Measurements from ENCODE around the gene RERG. TPM values are rescaled to one million over a fixed set of nuclear protein-coding genes. Genes with fewer than 3 reads are reported as not detected.

The RERG gene
- total RNA-seq, 2 experiments from 2014 or later, result not detected

DNA sequence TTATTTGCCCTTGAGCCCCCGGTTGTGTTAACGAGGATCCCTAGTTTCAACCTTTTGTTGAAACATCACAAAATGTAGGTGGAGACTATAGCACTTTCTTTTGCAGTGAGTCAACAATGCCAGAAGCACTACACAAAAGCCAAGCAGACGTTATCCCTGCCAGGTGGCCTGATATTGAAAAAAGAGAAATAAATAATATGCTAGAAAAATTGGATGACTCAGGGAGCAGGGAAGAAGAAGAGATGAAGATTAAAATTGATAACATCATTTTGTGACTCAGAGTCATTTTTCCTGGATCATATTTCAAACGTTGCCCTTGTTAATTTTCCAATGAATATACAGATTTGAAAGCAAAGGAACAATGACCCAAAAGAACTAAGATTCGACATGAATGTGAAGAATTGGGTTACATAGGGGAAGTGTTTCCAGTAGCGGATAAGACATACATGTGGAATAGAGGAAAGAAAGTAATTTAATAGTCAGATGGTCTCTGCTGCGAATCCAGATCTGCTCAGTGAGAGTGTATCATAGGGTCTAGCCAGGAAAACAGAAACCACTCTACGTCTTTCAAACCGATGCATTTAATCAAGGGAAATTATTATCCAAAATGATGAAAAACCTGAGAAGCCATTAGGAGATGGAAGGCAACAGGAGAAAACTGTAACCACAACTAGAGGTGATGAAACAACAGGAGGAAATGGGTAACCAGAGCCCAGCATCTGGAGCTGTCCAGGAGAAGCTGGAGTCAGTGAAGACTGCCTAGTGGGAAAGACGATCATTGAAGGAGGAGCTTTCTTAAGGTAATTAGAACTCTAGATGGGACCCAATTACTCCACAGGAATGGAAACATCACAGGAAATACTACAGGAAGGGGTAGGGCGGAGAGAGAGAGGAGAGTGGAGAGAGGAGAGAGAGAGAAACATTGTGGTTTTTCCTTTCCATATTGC, 57.9 kb downstream of the RERG start:
- no peaks in the 10 kb centered on the region for H3K9me3 Mint-ChIP-seq
- TF ChIP-seq, protein P1, sequence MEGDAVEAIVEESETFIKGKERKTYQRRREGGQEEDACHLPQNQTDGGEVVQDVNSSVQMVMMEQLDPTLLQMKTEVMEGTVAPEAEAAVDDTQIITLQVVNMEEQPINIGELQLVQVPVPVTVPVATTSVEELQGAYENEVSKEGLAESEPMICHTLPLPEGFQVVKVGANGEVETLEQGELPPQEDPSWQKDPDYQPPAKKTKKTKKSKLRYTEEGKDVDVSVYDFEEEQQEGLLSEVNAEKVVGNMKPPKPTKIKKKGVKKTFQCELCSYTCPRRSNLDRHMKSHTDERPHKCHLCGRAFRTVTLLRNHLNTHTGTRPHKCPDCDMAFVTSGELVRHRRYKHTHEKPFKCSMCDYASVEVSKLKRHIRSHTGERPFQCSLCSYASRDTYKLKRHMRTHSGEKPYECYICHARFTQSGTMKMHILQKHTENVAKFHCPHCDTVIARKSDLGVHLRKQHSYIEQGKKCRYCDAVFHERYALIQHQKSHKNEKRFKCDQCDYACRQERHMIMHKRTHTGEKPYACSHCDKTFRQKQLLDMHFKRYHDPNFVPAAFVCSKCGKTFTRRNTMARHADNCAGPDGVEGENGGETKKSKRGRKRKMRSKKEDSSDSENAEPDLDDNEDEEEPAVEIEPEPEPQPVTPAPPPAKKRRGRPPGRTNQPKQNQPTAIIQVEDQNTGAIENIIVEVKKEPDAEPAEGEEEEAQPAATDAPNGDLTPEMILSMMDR (IDR thresholded peaks at IDR 0.05), result no peak
- H3K36me3 Mint-ChIP-seq (ENCODE audit: low read depth), result no peaks in the 10 kb centered on the region
- no peaks in the 10 kb centered on the region for H3K4me1 Mint-ChIP-seq (ENCODE audit: low read depth)
- intact Hi-C loops (cut with micrococcal nuclease), result loop anchor here (10.0 kb wide), 1 partner anchor 351 kb away; no protein-coding TSS in a partner anchor
- ChIA-PET CTCF (interaction anchor here (1.6 kb wide), 1 partner anchor 9 kb away, joined by 3 read pairs; no protein-coding TSS in a partner anchor), POLR2A (no interaction called here)
- no peak overlapping the region for H3K27ac Mint-ChIP-seq
- no peak for ATAC-seq
- no peak overlapping the region for H3K4me3 Mint-ChIP-seq
- H3K27me3 Mint-ChIP-seq, result peaks cover 8% of the 10 kb centered on the region
- no peak for DNase-seq

DNA sequence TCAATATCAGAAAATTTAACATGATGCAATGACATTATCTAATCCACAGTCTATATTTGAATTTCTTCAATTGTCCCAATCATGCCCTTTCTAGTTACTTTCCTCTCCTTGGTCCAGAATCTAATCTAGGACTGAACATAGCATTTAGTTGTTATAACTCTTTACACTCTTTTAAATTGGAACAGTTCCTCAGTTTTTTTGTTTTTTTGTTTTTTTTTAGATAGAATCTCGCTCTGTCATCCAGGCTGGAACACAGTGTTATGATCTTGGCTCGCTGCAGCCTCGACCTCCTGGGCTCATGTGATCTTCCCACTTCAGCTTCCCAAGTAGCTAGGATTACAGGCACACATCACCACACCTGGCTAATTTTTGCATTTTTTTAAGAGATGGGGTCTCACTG, 63.1 kb downstream of the RERG start:
- no peaks in the 10 kb centered on the region for H3K9me3 Mint-ChIP-seq
- intact Hi-C loops (cut with micrococcal nuclease), result no loop called here
- no peak for DNase-seq
- no peak overlapping the region for H3K4me3 Mint-ChIP-seq
- ChIA-PET CTCF (interaction anchor here (1.6 to 1.8 kb wide), 2 partner anchors 63 to 427 kb away, joined by 3 to 7 read pairs; partner anchors contain the start of gene RERG), POLR2A (no interaction called here)
- TF ChIP-seq, protein P1 (IDR thresholded peaks at IDR 0.05), result no peak
- H3K4me1 Mint-ChIP-seq (ENCODE audit: low read depth), result no peaks in the 10 kb centered on the region
- H3K36me3 Mint-ChIP-seq (ENCODE audit: low read depth), result no peaks in the 10 kb centered on the region
- peaks cover 4% of the 10 kb centered on the region for H3K27me3 Mint-ChIP-seq
- no peak for ATAC-seq
- H3K27ac Mint-ChIP-seq, result no peak overlapping the region

DNA sequence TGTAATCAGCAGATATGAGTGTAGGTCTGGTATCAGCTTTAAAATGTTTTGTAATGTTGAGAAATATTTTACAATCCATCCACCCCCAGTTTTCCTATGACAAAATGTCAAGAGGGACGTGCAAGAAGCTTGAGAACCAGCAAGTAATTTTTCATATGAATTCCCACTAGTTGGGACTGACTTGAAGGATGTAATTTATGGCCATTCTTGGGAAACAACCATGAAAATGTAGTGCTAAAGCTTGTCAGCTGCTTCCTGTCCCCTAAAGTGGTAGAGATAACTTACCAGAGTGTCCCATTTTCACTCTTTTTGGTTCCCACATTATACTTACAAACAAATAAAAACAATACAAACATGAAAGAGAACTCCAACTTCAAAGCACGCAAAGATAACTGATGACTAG, 63.9 kb downstream of the RERG start:
- CTCF ChIA-PET, result interaction anchor here (0.7 to 1.8 kb wide), 5 partner anchors 34 to 428 kb away, joined by 3 to 7 read pairs (median 3); partner anchors contain the start of gene RERG
- TF ChIP-seq, protein P1 (IDR thresholded peaks at IDR 0.05), result no peak

DNA sequence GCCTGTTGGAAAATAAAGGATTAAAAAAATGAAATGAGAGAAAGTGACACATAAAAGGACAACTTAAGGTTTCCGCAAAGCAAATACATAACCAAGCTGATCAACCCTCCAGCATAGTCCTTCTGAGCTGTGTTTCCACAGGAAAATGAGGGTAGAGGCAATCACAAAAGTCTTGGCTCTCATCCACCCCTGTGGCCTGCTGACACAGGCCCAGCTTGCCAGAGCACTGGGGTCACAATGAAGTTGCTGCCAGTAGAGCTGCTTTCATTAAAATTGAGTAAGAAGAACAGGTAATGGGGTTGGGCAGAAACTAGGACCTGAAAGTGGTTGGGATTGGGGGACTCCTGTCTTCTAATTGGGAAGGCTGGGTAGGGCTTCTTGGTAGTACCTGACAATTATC, 65.9 kb downstream of the RERG start:
- POLR2A ChIA-PET, result interaction anchor here (0.7 kb wide), 1 partner anchor 21 kb away, joined by 3 read pairs; no protein-coding TSS in a partner anchor
- Mint-ChIP-seq H3K4me1 (ENCODE audit: low read depth) (no peaks in the 10 kb centered on the region), H3K9me3 (no peaks in the 10 kb centered on the region), H3K27ac (no peak overlapping the region), H3K27me3 (peaks cover 1% of the 10 kb centered on the region), H3K4me3 (no peak overlapping the region), H3K36me3 (ENCODE audit: low read depth) (no peaks in the 10 kb centered on the region)
- ATAC-seq (no peak), DNase-seq (no peak)
- CTCF ChIA-PET, result interaction anchor here (1.8 to 4.0 kb wide), 2 partner anchors 65 to 114 kb away, joined by 4 to 33 read pairs; partner anchors contain the start of gene RERG
- TF ChIP-seq, protein P1 (IDR thresholded peaks at IDR 0.05), result no peak
- intact Hi-C loops (cut with micrococcal nuclease), result no loop called here

More for the DNA sequence above, 63.9 kb downstream of the RERG start:
- Mint-ChIP-seq H3K27me3 (peaks cover 1% of the 10 kb centered on the region), H3K9me3 (no peaks in the 10 kb centered on the region), H3K27ac (no peak overlapping the region), H3K4me1 (ENCODE audit: low read depth) (no peaks in the 10 kb centered on the region), H3K4me3 (no peak overlapping the region), H3K36me3 (ENCODE audit: low read depth) (no peaks in the 10 kb centered on the region)
- ATAC-seq (no peak), DNase-seq (no peak)
- POLR2A ChIA-PET, result no interaction called here
- intact Hi-C loops (cut with micrococcal nuclease), result no loop called here

DNA sequence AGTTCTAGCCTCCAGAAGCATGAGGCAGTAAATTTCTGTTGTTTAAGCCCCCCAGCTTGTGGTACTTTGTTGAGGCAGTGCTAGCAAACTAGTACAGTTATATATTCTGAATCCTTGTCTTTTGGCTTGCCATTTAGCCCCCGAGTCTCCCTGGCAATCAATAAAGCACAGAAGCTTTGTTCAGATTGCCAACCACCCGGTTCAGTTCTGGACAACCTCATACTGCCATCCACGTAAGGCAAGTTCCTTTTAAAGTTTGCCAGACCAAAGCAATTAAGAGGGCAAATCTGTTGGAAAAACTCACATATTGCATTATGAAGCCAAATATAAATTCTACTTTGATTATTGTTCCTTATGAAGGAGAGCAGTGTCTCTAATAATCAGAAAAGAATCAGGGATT, 67.1 kb downstream of the RERG start:
- Mint-ChIP-seq H3K4me1 (ENCODE audit: low read depth) (no peaks in the 10 kb centered on the region), H3K27ac (no peak overlapping the region), H3K9me3 (no peaks in the 10 kb centered on the region), H3K27me3 (peaks cover 5% of the 10 kb centered on the region), H3K4me3 (no peak overlapping the region), H3K36me3 (ENCODE audit: low read depth) (no peaks in the 10 kb centered on the region)
- ATAC-seq, result no peak
- no peak for DNase-seq
- ChIA-PET CTCF (interaction anchor here (4.0 kb wide), 1 partner anchor 67 kb away, joined by 33 read pairs; the partner anchor contains the start of gene RERG), POLR2A (no interaction called here)
- intact Hi-C loops (cut with micrococcal nuclease), result no loop called here
- TF ChIP-seq, protein P1 (IDR thresholded peaks at IDR 0.05), result no peak
